ENCODE measurements around the gene PLOD1.
"Not testable (repeated sequence)": the region's sequence is repeated elsewhere in the genome, so short reads cannot be mapped to it uniquely, and the experiment has no call there.

PLOD1 gene

DNA sequence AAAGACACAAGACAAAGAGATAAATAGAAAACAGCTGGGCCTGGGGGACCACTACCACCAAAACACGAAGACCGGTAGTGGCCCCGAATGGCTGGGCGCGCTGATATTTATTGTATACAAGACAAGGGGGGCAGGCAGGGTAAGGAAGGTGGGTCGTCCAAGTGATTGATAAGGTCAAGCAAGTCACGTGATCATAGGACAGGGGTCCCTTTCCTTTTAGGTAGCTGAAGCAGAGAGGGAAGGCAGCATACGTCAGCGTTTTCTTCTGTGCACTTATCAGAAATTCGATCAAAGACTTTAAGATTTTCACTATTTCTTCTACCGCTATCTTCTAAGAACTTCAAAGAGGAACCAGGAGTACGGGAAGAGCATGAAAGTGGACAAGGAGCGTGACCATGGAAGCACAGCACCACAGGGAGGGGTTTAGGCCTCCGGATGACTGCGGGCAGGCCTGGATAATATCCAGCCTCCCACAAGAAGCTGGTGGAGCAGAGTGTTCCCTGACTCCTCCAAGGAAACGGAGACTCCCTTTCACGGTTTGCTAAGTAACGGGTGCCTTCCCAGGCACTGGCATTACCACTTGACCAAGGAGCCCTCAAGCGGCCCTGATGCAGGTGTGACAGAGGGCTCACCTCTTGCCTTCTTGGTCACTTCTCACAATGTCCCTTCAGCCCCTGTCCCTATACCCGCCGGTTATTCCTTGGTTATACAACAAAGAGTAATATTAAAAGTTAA lies 21.9 kb upstream of the PLOD1 start:
- DNase-seq = not testable (repeated sequence)

DNA sequence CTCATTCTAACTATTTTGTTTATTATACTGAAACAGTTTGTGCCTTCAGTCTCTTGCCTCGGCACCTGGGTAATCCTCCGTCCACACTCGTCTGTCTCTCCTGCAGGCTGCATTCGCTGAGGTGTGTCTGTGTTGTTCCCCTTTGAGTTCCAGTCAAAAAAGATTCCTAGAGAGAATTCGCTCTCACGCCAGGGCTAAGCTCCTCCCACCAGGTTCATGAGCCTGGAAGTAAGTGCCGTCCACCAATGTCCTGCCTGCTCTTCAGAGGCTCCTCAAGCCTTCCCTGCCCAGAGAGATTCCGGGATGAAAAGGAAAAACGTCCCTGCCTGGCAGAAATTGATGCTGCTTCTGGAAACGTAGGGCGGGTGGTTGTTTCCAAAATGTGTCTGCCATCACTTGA lies 21.2 kb upstream of the PLOD1 start:
- peak; percentile 83 for DNase-seq

DNA sequence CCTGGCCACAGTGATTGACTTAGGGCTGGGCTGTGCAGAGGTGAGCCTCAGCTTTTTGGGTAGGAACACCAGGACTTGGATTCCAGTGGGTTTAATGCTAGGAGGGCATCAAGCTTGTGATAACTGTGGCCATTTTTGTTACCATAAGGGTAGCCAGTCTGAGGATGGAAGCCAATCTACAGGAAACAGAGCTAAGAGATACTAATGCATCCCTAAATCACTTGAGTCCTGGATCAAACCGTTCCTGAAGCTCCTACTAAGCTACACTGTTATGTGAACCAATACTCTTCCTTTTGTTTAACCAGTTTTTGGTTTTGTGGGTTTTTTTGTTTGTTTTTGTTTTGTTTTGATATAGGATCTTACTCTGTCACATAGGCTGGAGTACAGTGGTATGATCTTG lies 20.5 kb upstream of the PLOD1 start:
- no peak for DNase-seq

DNA sequence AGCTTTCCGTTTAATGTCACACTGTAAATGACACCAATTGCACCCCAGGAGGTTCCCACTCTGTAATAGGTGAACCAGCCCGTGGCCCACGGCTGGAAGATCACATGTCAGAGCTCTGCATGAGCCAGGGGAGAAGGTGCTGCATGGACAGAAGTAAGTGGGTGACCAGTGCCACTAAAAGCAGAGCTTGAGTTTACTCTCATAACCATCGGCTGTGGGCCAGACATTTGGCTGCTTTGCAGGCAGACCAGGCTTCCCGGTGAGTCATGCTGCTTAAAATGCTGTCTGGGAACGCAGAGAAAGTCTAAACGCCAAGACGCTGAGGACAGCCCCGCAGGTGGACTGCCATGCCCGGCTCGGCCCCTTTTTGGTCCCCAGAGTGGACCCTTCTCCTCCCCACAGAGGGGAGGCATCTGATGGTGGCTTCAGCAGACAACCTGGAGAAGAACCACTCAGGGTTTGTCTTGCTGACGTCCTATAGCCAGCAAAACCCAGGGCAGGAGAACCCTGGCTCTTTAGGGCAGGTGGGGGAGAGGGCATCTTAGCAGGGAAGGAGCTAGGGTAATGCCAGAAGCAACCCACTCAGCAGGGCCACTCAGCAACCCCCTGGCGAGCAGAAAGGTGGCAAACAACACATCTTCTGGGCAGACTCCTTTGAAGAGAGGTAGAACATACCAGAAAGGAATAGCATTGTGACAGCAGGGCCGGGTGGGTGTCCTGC lies 15.6 kb upstream of the PLOD1 start:
- no peak for DNase-seq

DNA sequence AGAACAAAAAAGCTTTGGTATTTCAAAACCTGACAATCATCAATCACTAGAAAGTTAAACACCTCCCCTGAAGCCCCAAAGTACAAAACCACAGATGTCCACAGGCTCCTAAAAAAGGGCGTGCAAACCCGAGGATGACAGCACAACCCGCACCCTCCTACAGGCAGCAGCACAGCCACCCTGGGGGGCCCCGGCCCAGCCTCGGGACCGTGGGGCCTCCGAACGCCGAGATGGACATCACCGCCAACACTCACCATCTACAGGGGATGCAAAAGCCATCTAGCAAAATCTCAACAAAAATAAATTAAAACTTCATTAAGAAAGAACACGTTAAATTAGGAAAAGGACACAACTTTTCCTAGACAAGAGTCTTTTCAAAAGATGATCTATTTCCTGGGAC lies 14.9 kb upstream of the PLOD1 start:
- DNase-seq = no peak

DNA sequence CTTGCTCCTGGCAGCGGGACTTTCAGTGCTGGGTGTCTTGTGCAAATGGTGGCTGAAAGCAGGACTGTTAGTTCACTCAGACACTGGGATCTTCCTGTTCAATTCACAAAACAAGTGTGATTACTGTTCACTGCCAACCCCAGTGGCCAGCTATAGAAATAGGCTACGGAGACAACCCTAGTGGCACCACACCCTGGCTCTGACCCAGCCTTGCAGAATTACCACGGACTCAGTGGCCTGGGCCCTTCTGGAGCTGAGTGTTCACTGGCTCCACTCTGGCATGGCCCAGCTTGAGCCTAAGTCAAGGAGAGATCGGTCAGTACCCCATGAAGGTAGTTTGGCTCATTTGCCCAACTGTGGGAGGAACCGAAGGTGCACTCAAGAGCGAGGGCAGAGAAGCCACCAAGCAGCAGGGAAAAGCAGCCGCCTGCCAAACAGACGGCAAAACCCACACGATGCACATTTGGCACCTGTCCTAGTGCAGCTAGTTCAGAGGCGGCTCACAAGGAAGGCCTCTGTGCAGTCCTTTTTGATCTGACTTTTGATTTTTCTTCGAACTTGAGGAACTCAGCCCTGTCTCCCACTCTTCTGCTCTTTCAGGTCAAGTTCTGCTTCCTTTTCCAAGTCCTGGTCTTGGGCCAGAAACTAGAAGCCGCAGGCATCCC lies 14.1 kb upstream of the PLOD1 start:
- no peak for DNase-seq

DNA sequence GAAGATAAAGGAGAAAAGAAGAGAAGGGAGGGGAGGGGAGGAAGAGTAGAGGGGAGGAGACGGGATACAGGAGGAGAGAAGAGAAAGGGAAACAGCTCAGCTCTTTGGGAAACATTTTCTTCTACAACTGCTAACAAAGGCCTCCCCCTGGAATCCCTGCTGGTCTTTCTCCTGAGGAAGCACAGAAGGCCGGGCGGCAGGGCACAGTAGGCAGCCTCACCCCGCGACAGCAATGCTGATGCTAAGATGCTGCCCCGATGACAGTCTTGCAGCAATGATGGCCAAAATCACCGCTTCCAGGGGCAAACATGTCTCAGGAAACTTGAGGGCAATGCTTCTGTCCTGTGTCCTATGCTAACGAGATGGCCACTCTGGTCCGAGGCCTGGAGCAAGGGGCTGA lies 13.5 kb upstream of the PLOD1 start:
- DNase-seq = no peak

DNA sequence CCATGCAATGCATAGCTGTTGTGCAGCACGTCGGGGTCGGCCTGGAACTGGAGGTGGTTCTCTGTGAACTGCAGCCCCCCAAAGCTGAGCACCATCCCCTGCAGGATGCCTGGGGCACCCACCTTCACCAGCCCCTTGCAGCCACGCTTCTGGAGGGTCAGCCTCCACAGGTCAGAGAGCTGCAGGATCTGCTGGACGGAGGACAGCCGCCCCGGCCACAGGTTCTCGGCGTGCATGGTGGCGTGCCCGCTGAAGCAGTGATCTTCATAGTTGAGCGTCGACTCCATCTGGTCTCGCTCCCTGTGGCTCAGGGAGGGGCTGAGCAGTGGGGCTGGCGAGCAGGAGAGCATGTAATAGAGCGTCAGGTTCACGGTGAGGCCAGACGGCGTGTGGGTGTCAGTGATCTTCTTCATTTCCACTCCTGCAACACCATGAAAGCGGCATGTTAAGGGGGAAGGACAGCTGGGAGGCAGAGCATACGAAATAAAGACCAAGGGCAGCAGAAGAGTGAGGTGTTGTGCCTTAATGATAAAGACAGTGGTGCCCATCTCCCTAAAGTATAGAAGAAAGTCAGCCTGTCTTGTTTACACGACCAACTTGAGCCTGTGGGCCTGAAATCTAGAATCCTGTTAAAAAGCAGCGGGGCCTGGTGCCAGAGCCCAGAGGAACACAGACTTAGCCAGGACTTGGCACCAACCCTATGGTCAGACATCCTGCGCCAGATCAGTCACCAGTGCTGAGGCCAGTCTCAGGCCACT lies 11.3 kb upstream of the PLOD1 start:
- DNase-seq = no peak

DNA sequence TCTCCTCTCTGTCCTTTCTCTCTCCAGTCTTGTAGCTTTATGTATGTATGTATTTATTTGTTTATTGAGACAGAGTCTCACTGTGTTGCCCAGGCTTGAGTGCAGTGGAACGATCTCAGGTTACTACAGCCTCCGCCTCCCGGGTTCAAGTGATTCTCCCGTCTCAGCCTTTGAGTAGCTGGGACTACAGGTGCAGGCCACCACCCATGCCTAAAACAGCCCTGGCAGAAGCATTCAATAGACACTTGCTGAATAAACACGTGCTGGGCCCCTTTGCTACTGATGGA lies 10.7 kb upstream of the PLOD1 start:
- DNase-seq = no peak

DNA sequence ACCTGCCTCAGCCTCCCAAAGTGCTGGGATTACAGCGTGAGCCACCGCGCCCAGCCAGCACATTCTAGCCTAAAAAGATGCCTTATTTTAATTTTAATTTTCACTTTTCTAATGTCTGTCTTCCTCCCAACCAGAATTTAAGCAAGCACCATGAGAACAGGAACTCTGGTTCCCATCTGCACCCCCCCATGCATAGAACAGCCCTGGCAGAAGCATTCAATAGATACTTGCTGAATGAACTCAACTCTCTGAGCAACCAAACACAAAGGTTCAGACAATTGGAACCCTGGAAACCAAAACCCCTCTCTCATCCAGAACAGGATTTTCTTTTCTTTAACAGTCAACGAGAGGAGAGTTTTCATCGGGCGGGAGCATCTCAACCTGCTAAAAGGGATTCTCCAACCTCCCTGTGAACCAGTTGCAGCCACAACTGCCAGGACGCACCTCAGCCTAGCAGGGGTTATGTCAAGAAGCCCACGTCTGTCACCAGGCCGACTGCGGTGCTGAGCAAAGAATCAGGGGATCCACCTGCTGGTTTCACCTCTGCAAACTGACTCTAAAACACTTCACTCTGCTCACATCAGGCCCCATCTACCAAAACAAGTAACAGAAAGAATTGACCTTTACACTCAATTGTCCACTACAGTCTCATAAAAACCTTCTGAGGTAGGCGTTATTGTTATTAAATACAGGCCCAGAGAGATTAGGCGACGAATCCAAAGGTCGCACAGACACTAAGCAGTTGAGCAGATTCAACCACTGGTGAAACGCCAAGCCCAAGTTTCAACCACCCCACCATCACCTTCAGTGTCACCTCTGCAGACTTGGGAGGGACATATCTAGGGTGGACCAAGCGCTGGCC lies 10.0 kb upstream of the PLOD1 start:
- DNase-seq = no peak

DNA sequence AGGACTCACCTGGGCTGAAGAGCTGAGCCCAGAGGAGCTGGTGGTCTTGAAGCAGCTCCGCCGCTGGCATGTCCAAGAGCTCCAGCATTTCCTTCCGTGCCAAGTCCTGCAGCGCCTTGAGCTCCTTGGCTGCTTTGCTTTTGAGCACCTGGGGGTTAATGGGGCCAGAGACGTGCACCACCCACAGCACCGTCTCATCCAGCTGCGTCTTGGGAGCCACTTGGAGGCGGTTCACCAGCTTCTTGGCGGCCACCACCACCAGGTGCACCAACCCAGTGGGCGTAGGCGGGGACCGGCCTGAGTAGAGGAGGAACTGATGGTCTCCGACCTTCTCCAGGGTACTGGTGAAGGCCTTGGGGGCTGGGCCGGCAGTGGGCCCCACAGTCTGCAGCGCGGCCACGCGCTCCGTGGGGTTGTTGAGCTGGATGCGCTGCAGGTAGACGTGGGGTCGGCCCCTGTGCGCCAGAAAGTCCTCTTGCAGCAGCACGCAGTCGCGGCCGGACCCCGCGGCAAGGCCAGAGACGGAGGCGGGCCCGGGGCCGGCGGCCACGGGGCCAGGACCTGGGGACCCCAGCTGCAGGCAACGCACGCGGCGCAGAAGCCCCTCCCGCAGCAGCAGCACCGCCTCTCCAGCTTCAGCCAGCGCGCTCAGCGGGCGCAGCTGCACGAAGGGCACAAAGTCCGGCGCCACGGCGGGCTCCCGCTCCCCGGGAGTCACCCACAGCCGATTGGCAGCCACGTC lies 9.2 kb upstream of the PLOD1 start:
- not testable (repeated sequence) for DNase-seq

DNA sequence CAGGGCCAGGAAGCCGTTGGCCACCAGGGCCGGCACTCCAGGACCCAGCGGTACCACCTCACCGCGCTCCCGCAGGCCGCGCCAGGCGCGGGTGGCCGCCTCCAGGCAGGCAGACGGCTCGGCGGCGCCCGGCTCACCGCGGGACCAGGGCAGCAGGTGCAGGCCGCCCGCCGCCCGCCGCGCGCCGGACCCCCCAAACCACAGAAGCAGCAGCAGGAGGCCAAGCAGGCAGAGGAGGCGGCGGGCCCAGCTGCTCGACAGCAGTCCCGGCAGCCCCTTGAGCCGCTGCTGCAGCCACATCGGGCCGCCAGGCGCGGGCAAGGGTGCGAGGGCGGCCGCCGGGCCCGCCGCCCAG lies 8.6 kb upstream of the PLOD1 start:
- DNase-seq = no peak

DNA sequence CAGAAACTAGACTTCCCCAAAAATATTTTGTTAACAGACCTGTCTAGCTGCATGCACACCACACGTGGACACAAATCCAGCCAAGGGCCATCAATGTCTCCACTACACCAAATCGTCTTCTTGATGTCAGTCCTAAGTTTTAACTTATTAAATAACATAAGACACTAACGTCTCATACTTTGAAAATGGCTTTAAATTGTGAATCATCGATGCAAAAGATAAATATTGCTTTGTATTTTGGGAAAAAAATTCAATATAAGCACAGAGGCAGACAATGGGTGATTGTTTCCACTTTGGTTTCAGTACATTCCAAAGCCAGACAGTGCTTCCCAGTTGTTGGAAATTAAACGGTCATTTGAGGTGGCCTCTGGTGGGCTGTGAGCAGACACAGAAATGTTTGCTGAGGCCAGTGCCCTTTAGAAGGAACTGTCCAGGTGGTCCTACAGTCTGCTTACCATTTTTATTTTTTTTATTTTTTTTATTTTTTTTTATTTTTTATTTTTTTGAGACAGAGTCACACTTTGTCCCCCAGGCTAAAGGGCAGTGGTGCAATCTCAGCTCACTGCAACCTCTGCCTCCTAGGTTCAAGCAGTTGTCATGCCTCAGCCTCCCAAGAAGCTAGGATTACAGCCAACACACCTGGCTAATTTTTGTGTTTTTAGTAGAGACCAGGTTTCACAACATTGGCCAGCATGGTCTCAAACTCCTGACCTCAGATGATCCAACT lies 6.5 kb upstream of the PLOD1 start:
- DNase-seq = no peak

DNA sequence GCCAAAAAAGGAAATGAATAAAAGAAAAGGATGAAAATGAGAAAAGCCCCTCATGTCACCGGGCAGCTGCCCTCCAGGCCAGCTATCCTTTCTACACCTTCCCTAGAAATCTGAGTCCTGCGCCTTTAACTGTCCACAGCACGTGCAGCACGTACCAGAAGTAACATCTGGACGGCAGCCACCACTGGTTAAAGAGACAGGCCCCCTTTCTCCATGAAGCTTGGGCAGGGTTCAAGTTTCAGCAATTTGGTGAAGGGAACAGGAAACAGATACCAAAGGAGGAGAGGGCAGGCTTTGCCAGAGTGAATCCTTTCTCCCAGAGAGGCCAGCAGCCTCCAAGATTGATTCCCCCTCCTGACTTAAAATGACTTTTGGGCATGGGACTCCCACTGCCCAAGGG lies 4.7 kb upstream of the PLOD1 start:
- no peak for DNase-seq

DNA sequence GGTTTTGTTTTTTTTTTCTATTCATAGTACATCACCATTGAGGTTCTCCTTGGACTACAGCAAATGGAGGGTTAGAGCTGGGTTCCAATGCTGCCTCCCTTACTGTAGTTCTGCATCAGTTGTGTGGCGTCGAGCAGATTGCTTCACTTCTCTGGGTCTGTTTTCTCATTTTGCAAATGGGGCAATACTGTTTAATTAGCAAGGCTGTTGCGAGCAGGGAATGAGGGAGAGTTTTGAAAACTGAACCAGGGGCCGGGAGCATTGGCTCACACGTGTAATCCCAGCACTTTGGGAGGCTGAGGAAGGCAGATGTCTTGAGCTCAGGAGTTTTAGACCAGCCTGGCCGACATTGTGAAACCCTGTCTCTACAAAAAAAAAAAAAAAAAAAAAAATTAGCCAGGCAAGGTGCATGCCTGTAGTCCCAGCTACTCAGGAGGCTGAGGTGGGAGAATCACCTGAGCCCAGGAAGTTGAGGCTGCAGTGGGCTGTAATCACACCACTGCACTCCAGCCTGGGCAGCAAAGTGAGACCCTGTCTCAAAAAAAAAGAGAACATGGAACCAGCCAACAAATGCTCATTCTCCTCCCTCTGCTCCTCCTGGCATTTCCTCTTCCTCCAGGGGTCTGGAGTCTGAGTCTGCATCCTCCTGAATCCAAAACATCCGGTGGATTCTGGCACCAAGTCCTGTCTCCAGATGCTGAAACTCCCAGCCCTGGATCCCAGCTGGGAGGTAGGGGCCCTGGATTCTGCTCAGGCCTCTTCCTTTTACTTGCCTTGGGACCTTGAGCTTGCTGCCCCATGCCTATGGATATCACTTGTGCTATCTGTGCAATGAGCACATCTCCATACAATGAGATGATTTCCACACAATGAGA lies 3.7 kb upstream of the PLOD1 start:
- no peak for DNase-seq

DNA sequence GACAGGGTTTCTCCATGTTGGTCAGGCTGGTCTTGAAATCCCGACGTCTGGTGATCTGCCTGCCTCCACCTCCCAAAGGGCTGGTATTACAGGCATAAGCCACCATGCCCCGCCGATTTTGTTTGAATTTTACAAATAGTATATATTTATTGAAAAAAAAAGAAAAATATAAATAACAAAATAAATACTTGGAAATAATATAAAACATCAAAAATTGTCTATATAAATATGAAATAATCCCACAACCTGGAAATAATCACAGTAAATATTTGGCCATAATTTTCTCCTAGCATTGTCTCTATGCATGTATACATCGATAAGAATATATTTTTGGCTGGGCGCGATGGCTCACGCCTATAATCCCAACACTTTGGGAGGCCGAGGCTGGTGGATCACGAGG lies 2.7 kb upstream of the PLOD1 start:
- no peak for DNase-seq

DNA sequence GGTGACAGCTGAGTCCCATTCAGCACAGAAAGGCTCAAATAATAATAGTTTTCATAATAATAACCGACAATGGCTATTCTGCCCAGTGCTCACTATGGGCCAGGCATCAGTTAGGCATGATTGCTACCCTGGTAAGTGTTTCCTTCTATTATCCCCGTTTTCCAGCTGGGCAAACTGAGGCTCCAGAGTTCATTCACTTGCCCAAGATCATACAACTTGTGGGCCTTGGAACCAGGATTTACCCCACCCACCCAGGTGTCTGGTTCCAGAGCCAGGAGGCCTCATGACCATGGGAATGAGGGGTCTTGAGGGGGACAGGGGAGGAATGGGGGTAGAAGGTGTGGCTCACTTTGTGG lies 518 bp downstream of the PLOD1 start:
- no peak for DNase-seq

DNA sequence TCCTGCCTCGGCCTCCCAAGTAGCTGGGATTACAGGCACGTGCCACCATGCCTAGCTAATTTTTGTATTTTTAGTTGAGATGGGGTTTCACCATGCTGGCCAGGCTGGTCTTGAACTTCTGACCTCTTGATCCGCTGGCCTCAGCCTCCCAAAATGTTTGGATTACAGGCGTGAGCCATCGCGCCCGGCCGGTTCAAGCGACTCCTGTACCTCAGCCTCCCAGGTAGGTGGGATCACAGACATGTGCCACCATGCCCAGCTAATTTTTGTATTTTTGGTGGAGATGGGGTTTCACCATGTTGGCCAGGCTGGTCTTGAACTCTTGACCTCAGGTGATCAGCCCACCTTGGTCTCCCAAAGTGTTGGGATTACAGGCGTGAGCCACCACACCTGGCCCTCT lies 1.2 kb downstream of the PLOD1 start:
- not testable (repeated sequence) for DNase-seq

DNA sequence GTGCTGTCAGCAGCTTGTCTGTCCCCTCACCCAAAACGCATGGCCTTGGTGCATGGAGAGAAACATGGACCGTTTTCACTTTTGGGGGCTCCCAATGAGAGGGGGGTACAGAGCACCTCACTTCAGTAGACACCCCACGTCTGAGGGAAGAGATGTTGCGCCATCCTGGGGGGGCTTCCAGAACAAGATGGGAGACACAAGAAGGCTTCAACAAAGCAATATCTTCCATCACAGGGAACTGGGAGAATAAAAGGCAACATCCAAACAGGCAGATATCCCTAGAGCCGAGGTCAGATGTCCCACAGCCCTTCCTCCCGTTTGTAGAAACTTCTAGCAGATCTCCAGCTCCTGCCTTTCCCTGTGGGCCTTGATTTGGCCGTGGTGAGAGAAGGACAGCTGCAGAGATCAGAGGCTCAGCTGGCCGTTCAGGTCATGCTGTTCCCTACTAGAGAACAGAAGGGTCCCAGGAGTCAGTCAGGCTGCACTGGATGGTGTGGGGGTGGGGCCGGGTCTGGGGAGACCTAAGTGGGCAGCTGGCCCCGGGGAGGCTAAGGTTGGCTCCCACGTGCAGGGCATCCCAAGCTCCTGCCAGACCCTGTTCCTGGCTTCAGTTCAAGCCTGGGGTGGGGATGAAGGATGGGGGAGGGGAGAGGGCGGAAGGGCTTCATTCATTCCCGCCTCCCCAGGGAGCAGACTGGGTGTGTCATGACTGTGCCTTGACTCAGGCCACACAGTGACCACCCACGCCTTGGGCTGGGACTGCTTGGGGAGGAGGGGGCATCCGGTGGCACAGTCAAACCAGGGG lies 4.4 kb downstream of the PLOD1 start:
- no peak for DNase-seq

DNA sequence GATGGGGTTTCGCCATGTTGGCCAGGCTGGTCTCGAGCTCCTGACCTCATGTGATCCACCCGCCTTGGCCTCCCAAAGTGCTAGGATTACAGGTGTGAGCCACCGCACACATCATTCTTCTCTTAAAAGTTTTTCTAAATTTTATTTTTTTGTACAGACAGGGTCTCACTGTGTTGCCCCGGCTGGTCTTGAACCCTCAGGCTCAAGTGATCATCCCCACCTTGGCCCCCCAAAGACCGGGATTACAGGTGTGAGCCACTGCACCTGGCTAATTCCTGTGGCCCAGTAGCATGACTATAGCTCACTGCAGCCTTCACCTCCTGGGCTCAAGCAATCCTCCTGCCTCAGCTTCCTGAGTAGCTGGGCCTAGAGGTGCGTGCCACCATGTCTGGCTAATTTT lies 5.3 kb downstream of the PLOD1 start:
- DNase-seq = not testable (repeated sequence)
